OCI-LY1 (cell line): Measurements from ENCODE around the gene TMEM222.

Experiments used
- H2AFZ ChIP-seq: fragments of 200-600 bp; sonication (generic), shearing (Covaris generic); 2 replicates; pipeline ENCODE4 v1.6.0; 2014; ENCODE audit warnings: antibody characterized with exemption, mild to moderate bottlenecking, low read length
- H3F3A ChIP-seq: fragments of 200-600 bp; sonication (generic), shearing (Covaris generic); 2 replicates; pipeline ENCODE4 v1.6.0; 2014; ENCODE audit warnings: mild to moderate bottlenecking, antibody characterized with exemption, low read length, moderate library complexity; ENCODE audit not compliant: insufficient read depth
- H3K27ac ChIP-seq: fragments of 200-600 bp; sonication (generic); 2 replicates; pipeline ENCODE4 v1.5.1; 2014; ENCODE audit warnings: low read length, mixed run types, mild to moderate bottlenecking, low read depth; ENCODE audit not compliant: poor library complexity, severe bottlenecking
- H3K27me3 ChIP-seq: fragments of 200-600 bp; sonication (generic); 2 replicates; pipeline ENCODE4 v1.6.0; 2014; ENCODE audit warnings: antibody characterized with exemption, mild to moderate bottlenecking, low read length, moderate library complexity; ENCODE audit not compliant: insufficient read depth
- H3K36me3 ChIP-seq: fragments of 200-600 bp; sonication (generic); 2 replicates; pipeline ENCODE4 v1.6.1; 2014; ENCODE audit warnings: mild to moderate bottlenecking, antibody characterized with exemption, low read length, moderate library complexity, mixed read lengths; ENCODE audit not compliant: insufficient read depth
- H3K4me1 ChIP-seq: fragments of 200-600 bp; sonication (generic); 2 replicates; pipeline ENCODE4 v1.5.1; 2014; ENCODE audit warnings: mild to moderate bottlenecking, low read length, moderate library complexity; ENCODE audit not compliant: insufficient read depth, severe bottlenecking
- H3K4me2 ChIP-seq: fragments of 200-600 bp; sonication (generic), shearing (Covaris generic); 2 replicates; pipeline ENCODE4 v1.6.1; 2014; ENCODE audit warnings: low read length
- H3K4me3 ChIP-seq: fragments of 200-600 bp; sonication (generic); 2 replicates; pipeline ENCODE4 v1.5.1; 2014; ENCODE audit warnings: low read length, low read depth, mild to moderate bottlenecking, mixed read lengths; ENCODE audit not compliant: poor library complexity, severe bottlenecking
- H3K79me2 ChIP-seq: fragments of 200-600 bp; shearing (Covaris generic); 2 replicates; pipeline ENCODE4 v1.6.1; 2016; ENCODE audit warnings: mixed run types, low read length, mixed read lengths; ENCODE audit not compliant: insufficient read depth
- H3K9ac ChIP-seq: fragments of 200-600 bp; sonication (generic), shearing (Covaris generic); 2 replicates; pipeline ENCODE4 v1.6.1; 2014; ENCODE audit warnings: mild to moderate bottlenecking, low read length, mixed read lengths
- H3K9me2 ChIP-seq: fragments of 200-600 bp; sonication (generic), shearing (Covaris generic); 2 replicates; pipeline ENCODE4 v1.6.1; 2014; ENCODE audit warnings: low read depth, mild to moderate bottlenecking, low read length, mixed read lengths
- H3K9me3 ChIP-seq: fragments of 200-600 bp; shearing (Covaris generic); 2 replicates; pipeline ENCODE4 v1.6.1; 2014; ENCODE audit warnings: low read length, mixed read lengths
- H4K20me1 ChIP-seq: fragments of 200-600 bp; sonication (generic), shearing (Covaris generic); 2 replicates; pipeline ENCODE4 v1.6.0; 2016; ENCODE audit warnings: mild to moderate bottlenecking, low read length; ENCODE audit not compliant: insufficient read depth
- CTCF ChIP-seq: fragments of 200-600 bp; sonication (generic), shearing (Covaris generic); IDR thresholded peaks from 2 replicates; pipeline ENCODE4 v1.5.1; 2017; ENCODE audit warnings: mild to moderate bottlenecking, antibody characterized with exemption, low read length, moderate library complexity, mixed read lengths
- EZH2 ChIP-seq: fragments of 200-600 bp; sonication (generic), shearing (Covaris generic); IDR thresholded peaks from 2 replicates; pipeline ENCODE4 v1.8.0; 2017; ENCODE audit warnings: borderline replicate concordance, mixed run types, mild to moderate bottlenecking, antibody characterized with exemption, low read length, moderate library complexity, mixed read lengths

Gene TMEM222

DNA sequence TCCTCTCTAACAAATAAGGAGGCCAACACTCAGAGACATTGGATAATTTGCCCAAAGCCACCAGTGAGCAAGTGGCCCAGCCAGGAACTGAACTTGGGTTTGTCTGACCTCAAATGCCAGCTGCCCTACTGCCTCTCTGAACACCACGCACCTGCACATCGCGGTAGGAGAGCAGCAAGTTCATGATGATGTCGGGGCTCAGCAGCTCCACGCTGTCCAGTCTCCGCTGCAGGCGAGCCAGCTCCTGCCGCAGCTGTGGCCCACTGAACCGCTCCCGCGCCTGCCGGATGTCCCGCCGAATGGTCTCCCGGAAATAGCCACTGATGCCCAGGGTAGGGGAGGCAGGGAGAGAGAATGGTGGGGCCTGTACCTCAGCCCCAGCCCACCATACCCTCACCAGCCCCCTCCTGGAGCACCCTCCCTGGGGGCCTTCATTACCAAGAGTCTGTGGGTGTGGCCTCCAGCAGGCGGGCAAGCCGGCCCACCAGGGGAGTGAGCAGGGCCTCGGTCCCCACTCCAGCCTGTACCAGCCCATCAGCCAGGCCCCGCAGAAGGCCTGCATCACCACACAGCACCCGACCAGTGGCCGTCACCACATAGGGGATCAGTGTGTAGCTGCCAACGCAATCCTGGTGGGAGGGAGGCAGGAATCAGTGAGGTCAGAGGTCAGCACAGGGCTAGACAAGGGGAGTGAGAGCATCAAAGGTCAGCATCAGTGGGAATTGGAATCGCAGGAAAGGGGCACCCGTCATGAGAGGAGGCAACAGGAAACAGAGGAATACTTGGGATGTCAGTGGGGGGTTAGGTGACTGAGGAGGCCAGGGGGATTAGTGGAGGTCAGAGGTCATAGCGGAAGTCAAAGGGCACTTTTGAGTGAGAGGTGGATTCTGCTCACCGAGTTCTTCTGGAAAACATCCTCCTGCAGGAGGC, 42.1 kb downstream of the TMEM222 start:
- H3K4me1 ChIP-seq: peaks cover 39% of the 10 kb centered on the region
- peak overlapping the region; percentile 91; the same call in 1 of the 2 replicates for H3K4me2 ChIP-seq

DNA sequence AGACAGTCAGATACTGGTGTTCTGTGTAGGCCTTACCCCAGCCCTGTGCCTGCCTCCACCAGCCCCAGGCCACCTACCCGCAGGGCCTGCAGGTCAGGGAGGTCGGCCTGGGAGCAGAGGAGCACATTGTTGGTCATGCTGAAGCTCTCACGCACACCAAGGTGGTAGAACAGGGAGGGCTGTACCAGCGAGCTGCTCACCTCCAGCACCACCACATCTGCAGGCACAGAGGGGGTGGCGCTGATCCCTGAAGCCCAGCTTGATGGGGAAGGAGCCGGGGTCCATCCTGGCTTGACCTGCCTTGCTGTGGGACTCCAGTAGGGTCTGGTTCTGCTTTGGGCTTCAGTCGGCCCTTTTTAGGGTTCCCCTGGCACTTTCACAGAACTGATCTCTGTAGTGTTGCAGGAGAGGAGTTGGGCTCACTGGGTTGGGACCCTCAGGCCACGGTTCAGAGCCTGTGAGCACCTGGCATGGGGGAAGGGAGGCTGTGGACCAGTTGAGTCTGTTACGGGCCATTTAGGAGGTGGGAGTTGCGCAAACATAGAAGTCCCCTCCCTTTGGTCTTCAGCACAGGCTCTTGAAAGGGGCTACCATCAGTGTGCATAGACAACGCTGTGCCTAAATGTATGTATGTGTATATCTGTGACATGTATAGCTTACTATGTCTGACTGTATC, 42.9 kb downstream of the TMEM222 start:
- H3F3A ChIP-seq: no peaks in the 10 kb centered on the region
- peak overlapping the region; percentile 49; the same call in 1 of the 2 replicates for H3K9ac ChIP-seq
- no peaks in the 10 kb centered on the region for H4K20me1 ChIP-seq
- H3K4me1 ChIP-seq: peaks cover 37% of the 10 kb centered on the region
- H3K27ac ChIP-seq: peak overlapping the region; percentile 87
- H3K27me3 ChIP-seq: no peaks in the 10 kb centered on the region
- no peaks in the 10 kb centered on the region for H3K9me3 ChIP-seq
- no peaks in the 10 kb centered on the region for H3K9me2 ChIP-seq
- H2AFZ ChIP-seq: no peak overlapping the region
- no peaks in the 10 kb centered on the region for H3K36me3 ChIP-seq
- no peaks in the 10 kb centered on the region for H3K79me2 ChIP-seq
- H3K4me3 ChIP-seq: peak overlapping the region; percentile 69
- H3K4me2 ChIP-seq: peak overlapping the region; percentile 91
- TF ChIP-seq EZH2: no peak
- TF ChIP-seq CTCF: no peak

More for the DNA sequence above, 42.1 kb downstream of the TMEM222 start:
- TF ChIP-seq CTCF: no peak
- no peak for TF ChIP-seq EZH2
- no peaks in the 10 kb centered on the region for H3K9me2 ChIP-seq
- peak overlapping the region; percentile 87 for H3K27ac ChIP-seq
- H3K9me3 ChIP-seq: no peaks in the 10 kb centered on the region
- no peaks in the 10 kb centered on the region for H3K27me3 ChIP-seq
- no peaks in the 10 kb centered on the region for H4K20me1 ChIP-seq
- H3K36me3 ChIP-seq: no peaks in the 10 kb centered on the region
- no peaks in the 10 kb centered on the region for H3F3A ChIP-seq
- H3K79me2 ChIP-seq: no peaks in the 10 kb centered on the region
- peak overlapping the region; percentile 69 for H3K4me3 ChIP-seq
- H2AFZ ChIP-seq: no peak overlapping the region
- peak overlapping the region; percentile 49; the same call in 1 of the 2 replicates for H3K9ac ChIP-seq

- Histone ChIP-seq H2AFZ (no peak overlapping the region), H4K20me1 (no peaks in the 10 kb centered on the region), H3K4me3 (peak overlapping the region; percentile 69), H3K9me3 (no peaks in the 10 kb centered on the region), H3K9me2 (no peaks in the 10 kb centered on the region), H3K4me2 (peak overlapping the region; percentile 91), H3K79me2 (no peaks in the 10 kb centered on the region), H3K9ac (peak overlapping the region; percentile 57), H3K4me1 (peaks cover 33% of the 10 kb centered on the region), H3F3A (no peaks in the 10 kb centered on the region), H3K36me3 (no peaks in the 10 kb centered on the region), H3K27me3 (no peaks in the 10 kb centered on the region), H3K27ac (peak overlapping the region; percentile 87)
- TF ChIP-seq EZH2 (no peak), CTCF (no peak)
These were observed 43.6 kb downstream of the TMEM222 start for GRCh38 chr1:27365372-27366112.
